WTC11 (cell line): ENCODE data around the gene GRB10. TPM values are rescaled to one million over a fixed set of nuclear protein-coding genes. Genes with fewer than 3 reads are reported as not detected.
A peak's percentile ranks its signal among the peaks of the same experiment; 100 is the strongest.

Experiments used
- ATAC-seq: fragments of 200-7000 bp; cut with Tn5 transposase; 2 replicates; pipeline ENCODE4 v1.10.0; 2021; ENCODE audit warnings: mild to moderate bottlenecking, moderate library complexity
- CTCF ChIA-PET: fragments of 300-600 bp; sonication (Branson Sonifier 250); formaldehyde crosslinking; loops from one replicate; lab custom pipeline; 2021; ENCODE audit warnings: antibody characterized with exemption; lab: Charles Lee
- POLR2A ChIA-PET: fragments of 350-600 bp; sonication (Branson Sonifier 250); formaldehyde crosslinking; loops from one replicate; lab custom pipeline; 2021; ENCODE audit warnings: antibody characterized with exemption; lab: Charles Lee
- DNase-seq: peaks from one replicate; pipeline ENCODE4 v3.0.0; 2021; ENCODE audit warnings: low spot score
- H3K27ac Mint-ChIP-seq: 2 replicates; pipeline ENCODE4 v1.8.0; 2021; ENCODE audit warnings: mixed read lengths
- H3K27me3 Mint-ChIP-seq: 2 replicates; pipeline ENCODE4 v1.8.0; 2021; ENCODE audit warnings: low read depth, mild to moderate bottlenecking, moderate library complexity, mixed read lengths
- H3K36me3 Mint-ChIP-seq: 2 replicates; pipeline ENCODE4 v1.8.0; 2021; ENCODE audit warnings: mixed read lengths
- H3K4me1 Mint-ChIP-seq: 2 replicates; pipeline ENCODE4 v1.8.0; 2022; ENCODE audit warnings: mixed read lengths
- H3K4me3 Mint-ChIP-seq: 2 replicates; pipeline ENCODE4 v1.8.0; 2021; ENCODE audit warnings: mild to moderate bottlenecking, moderate library complexity, mixed read lengths
- H3K9me3 Mint-ChIP-seq: 2 replicates; pipeline ENCODE4 v1.8.0; 2021; ENCODE audit warnings: mixed read lengths
- CREB1 ChIP-seq: sonication (generic); formaldehyde crosslinking; IDR thresholded peaks from 2 replicates; pipeline ENCODE4 v1.8.0; 2023; ENCODE audit warnings: mild to moderate bottlenecking, missing genetic modification reagents
- ELF4 ChIP-seq: sonication (generic); formaldehyde crosslinking; IDR thresholded peaks from 2 replicates; pipeline ENCODE4 v1.8.1; 2022; ENCODE audit warnings: low read depth, mild to moderate bottlenecking, moderate library complexity, missing genetic modification reagents
- FOXP1 ChIP-seq: sonication (generic); formaldehyde crosslinking; IDR thresholded peaks from 2 replicates; pipeline ENCODE4 v1.8.0; 2022; ENCODE audit warnings: missing genetic modification reagents, mild to moderate bottlenecking, moderate library complexity, borderline replicate concordance
- GTF2I ChIP-seq: fragments of 250-450 bp; sonication (Bioruptor Pico); conservative IDR thresholded peaks from 2 replicates; pipeline ENCODE4 v1.4.0; 2021; ENCODE audit warnings: mild to moderate bottlenecking
- IRF2 ChIP-seq: sonication (generic); formaldehyde crosslinking; IDR thresholded peaks from 2 replicates; pipeline ENCODE4 v1.8.0; 2022; ENCODE audit warnings: low read depth, missing genetic modification reagents, borderline replicate concordance
- MXD4 ChIP-seq: fragments of 250-450 bp; sonication (Bioruptor Pico); IDR thresholded peaks from 2 replicates; pipeline ENCODE4 v1.8.0; 2021; ENCODE audit warnings: mild to moderate bottlenecking, moderate library complexity, borderline replicate concordance
- MYBL2 ChIP-seq: sonication (generic); formaldehyde crosslinking; IDR thresholded peaks from 2 replicates; pipeline ENCODE4 v1.8.1; 2023; ENCODE audit warnings: mild to moderate bottlenecking, moderate library complexity, missing genetic modification reagents
- SMAD3 ChIP-seq: sonication (generic); formaldehyde crosslinking; IDR thresholded peaks from 2 replicates; pipeline ENCODE4 v1.8.0; 2022; ENCODE audit warnings: missing genetic modification reagents, mild to moderate bottlenecking, borderline replicate concordance
- SOX15 ChIP-seq: fragments of 250-450 bp; sonication (Bioruptor Pico); IDR thresholded peaks from 2 replicates; pipeline ENCODE4 v1.9.0; 2021; ENCODE audit warnings: mild to moderate bottlenecking
- ZBTB21 ChIP-seq: sonication (generic); formaldehyde crosslinking; IDR thresholded peaks from 2 replicates; pipeline ENCODE4 v1.8.1; 2023; ENCODE audit warnings: mild to moderate bottlenecking, missing genetic modification reagents, borderline replicate concordance
- ZNF263 ChIP-seq: sonication (generic); formaldehyde crosslinking; IDR thresholded peaks from 2 replicates; pipeline ENCODE4 v1.8.1; 2022; ENCODE audit warnings: low read depth, mild to moderate bottlenecking, moderate library complexity, missing genetic modification reagents
- total RNA-seq: library from RNA; stranded (reverse); gene quantifications from 3 replicates; pipeline ENCODE4 v1.2.3, GENCODE V29; 2021
- TF ChIP-seq, protein P1 (sequence below): sonication (generic); formaldehyde crosslinking; IDR thresholded peaks from 2 replicates; pipeline ENCODE4 v1.8.1; 2022; ENCODE audit warnings: low read depth, mild to moderate bottlenecking, moderate library complexity, missing genetic modification reagents, borderline replicate concordance
- TF ChIP-seq, protein P2 (sequence below): sonication (generic); formaldehyde crosslinking; conservative IDR thresholded peaks from 2 replicates; pipeline ENCODE4 v1.8.1; 2022; ENCODE audit warnings: mild to moderate bottlenecking, missing genetic modification reagents
- TF ChIP-seq, protein P3 (sequence below): sonication (generic); formaldehyde crosslinking; IDR thresholded peaks from 2 replicates; pipeline ENCODE4 v1.8.1; 2023; ENCODE audit warnings: mild to moderate bottlenecking, moderate library complexity, missing genetic modification reagents
- TF ChIP-seq, protein P4 (sequence below): sonication (generic); formaldehyde crosslinking; IDR thresholded peaks from 2 replicates; pipeline ENCODE4 v1.8.0; 2022; ENCODE audit warnings: mild to moderate bottlenecking, missing genetic modification reagents
- TF ChIP-seq, protein P5 (sequence below): sonication (generic); formaldehyde crosslinking; IDR thresholded peaks from 2 replicates; pipeline ENCODE4 v1.8.1; 2022; ENCODE audit warnings: low read depth, missing genetic modification reagents, borderline replicate concordance
- TF ChIP-seq, protein P6 (sequence below): sonication (generic); formaldehyde crosslinking; IDR thresholded peaks from 2 replicates; pipeline ENCODE4 v1.8.1; 2022; ENCODE audit warnings: missing genetic modification reagents, borderline replicate concordance
- TF ChIP-seq, protein P7 (sequence below): fragments of 250-450 bp; sonication (Bioruptor Pico); IDR thresholded peaks from 2 replicates; pipeline ENCODE4 v1.9.0; 2021; ENCODE audit warnings: mild to moderate bottlenecking
- TF ChIP-seq, protein P8 (sequence below): sonication (generic); formaldehyde crosslinking; IDR thresholded peaks from 2 replicates; pipeline ENCODE4 v1.8.1; 2023; ENCODE audit warnings: mild to moderate bottlenecking, missing genetic modification reagents

GRB10 gene
- total RNA-seq, 1 experiment from 2014 or later, result 103 TPM

DNA sequence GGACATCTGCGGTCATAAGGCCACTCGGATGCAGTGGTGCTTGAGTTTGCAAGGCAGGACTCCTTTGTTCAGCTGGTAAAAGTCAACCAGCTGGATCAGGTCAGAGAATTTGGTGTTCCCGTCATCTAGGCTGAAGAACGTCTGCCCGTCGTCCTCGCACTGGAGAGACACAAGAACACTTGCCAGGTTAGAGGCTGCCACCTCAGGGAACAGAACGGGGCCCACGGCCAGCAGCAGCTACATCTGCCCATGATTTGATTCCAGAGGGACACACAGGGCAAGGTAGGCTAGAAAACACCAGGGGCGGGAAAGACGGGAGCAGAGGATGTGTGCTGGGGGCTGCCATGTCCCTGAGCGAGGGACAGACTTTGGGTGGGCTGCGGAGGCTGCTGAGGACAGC, 189.8 kb downstream of the GRB10 start (continued):
- TF ChIP-seq, protein P1, sequence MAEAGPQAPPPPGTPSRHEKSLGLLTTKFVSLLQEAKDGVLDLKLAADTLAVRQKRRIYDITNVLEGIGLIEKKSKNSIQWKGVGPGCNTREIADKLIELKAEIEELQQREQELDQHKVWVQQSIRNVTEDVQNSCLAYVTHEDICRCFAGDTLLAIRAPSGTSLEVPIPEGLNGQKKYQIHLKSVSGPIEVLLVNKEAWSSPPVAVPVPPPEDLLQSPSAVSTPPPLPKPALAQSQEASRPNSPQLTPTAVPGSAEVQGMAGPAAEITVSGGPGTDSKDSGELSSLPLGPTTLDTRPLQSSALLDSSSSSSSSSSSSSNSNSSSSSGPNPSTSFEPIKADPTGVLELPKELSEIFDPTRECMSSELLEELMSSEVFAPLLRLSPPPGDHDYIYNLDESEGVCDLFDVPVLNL (CRISPR knock-in tag), result no peak

DNA sequence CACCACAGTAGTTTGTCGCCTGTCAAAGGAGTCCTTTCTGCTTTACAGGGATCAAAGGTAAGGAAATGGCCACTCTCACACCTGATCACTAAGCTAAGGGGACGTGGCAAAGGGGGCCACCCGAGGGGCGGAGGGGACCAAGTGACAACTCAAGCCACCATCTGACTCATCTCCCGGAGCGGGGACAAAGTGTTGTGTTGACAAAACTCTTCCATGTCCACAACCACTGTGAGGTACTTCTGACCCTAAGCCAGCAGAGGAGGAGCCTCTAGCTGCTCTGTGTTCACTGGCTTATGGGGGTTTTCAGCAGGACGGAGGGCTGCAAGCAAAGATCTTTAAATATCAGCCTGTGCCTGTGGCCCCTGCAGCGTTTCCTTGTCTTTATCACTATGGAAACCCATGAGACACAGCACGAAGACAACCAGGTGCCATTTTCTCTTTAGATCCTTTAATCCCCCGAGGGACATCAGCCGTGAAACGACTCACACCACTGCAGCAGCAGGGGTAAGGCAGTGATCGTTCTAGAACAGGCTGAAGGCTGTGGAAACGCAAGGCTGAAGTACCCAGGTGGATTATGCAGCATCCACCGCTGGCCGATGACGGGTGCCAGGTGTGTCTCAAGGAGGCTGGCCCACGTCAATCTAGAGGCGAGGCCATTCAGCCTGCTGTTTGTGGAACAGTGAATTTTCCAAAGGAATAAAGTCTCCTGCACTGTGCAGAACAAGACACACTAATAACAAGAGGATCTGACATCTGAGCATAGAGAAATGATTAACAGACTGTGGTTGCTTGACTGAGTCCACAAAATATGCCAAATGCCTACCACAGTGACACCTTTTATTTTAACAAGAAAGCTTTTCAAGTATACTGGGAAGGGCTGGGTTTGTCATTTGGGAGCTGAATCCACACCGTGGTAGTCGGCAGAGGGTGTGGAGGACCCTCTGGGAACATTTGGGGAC, 190.9 kb downstream of the GRB10 start:
- Mint-ChIP-seq H3K4me1 (no peaks in the 10 kb centered on the region), H3K9me3 (no peaks in the 10 kb centered on the region; the same call in 1 of the 2 replicates), H3K27me3 (peaks cover 4% of the 10 kb centered on the region; the same call in 1 of the 2 replicates), H3K36me3 (peaks cover 30% of the 10 kb centered on the region), H3K27ac (no peak overlapping the region), H3K4me3 (no peak overlapping the region)
- DNase-seq, result no peak
- CTCF ChIA-PET, result interaction anchor here (0.6 to 1.5 kb wide), 2 partner anchors 409 to 817 kb away, joined by 4 read pairs; no protein-coding TSS in a partner anchor
- no peak for ATAC-seq
- POLR2A ChIA-PET, result no interaction called here
- TF ChIP-seq, protein P2, sequence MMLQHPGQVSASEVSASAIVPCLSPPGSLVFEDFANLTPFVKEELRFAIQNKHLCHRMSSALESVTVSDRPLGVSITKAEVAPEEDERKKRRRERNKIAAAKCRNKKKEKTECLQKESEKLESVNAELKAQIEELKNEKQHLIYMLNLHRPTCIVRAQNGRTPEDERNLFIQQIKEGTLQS (CRISPR knock-in tag), result no peak
- TF ChIP-seq, protein P3, sequence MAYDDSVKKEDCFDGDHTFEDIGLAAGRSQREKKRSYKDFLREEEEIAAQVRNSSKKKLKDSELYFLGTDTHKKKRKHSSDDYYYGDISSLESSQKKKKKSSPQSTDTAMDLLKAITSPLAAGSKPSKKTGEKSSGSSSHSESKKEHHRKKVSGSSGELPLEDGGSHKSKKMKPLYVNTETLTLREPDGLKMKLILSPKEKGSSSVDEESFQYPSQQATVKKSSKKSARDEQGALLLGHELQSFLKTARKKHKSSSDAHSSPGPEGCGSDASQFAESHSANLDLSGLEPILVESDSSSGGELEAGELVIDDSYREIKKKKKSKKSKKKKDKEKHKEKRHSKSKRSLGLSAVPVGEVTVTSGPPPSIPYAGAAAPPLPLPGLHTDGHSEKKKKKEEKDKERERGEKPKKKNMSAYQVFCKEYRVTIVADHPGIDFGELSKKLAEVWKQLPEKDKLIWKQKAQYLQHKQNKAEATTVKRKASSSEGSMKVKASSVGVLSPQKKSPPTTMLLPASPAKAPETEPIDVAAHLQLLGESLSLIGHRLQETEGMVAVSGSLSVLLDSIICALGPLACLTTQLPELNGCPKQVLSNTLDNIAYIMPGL (CRISPR knock-in tag), result no peak
- TF ChIP-seq FOXP1, result no peak
- no peak for TF ChIP-seq MXD4
- no peak for TF ChIP-seq ZNF263 (CRISPR knock-in tag)
- no peak for TF ChIP-seq GTF2I (CRISPR knock-in tag)
- TF ChIP-seq MYBL2 (CRISPR knock-in tag), result no peak
- TF ChIP-seq, protein P4, sequence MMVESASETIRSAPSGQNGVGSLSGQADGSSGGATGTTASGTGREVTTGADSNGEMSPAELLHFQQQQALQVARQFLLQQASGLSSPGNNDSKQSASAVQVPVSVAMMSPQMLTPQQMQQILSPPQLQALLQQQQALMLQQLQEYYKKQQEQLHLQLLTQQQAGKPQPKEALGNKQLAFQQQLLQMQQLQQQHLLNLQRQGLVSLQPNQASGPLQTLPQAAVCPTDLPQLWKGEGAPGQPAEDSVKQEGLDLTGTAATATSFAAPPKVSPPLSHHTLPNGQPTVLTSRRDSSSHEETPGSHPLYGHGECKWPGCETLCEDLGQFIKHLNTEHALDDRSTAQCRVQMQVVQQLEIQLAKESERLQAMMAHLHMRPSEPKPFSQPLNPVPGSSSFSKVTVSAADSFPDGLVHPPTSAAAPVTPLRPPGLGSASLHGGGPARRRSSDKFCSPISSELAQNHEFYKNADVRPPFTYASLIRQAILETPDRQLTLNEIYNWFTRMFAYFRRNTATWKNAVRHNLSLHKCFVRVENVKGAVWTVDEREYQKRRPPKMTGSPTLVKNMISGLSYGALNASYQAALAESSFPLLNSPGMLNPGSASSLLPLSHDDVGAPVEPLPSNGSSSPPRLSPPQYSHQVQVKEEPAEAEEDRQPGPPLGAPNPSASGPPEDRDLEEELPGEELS, result no peak
- TF ChIP-seq SMAD3, result no peak

DNA sequence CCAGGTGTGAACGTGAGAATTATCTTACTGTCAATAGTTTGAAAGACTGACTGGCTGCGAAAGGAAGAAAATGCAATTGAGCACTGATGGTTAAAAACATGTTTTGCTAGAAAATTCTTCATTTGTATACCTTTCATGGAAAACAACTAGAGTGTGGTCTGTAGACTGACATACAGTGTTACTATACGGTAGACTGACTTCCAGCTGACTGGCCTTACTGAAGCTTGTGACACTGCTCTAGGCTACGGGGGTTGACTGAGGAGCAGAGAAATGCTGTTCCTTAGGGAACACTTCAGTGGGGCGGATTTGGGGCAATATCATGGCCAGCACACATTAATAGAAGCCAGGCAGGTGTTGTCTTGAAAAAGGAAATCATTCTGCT, 191.6 kb downstream of the GRB10 start:
- peaks cover 4% of the 10 kb centered on the region for H3K9me3 Mint-ChIP-seq
- POLR2A ChIA-PET, result interaction anchor here (0.6 kb wide), 1 partner anchor 565 kb away, joined by 3 read pairs; no protein-coding TSS in a partner anchor
- H3K4me3 Mint-ChIP-seq, result no peak overlapping the region
- H3K36me3 Mint-ChIP-seq, result peaks cover 30% of the 10 kb centered on the region
- peaks cover 4% of the 10 kb centered on the region; the same call in 1 of the 2 replicates for H3K27me3 Mint-ChIP-seq
- no peak for ATAC-seq
- no peak for DNase-seq
- peak overlapping the region; percentile 28; the same call in 1 of the 2 replicates for H3K27ac Mint-ChIP-seq
- CTCF ChIA-PET, result interaction anchor here (0.8 to 1.5 kb wide), 3 partner anchors 38 to 499 kb away, joined by 3 to 4 read pairs (median 3); no protein-coding TSS in a partner anchor
- no peaks in the 10 kb centered on the region for H3K4me1 Mint-ChIP-seq
- TF ChIP-seq IRF2 (CRISPR knock-in tag), result no peak
- TF ChIP-seq, protein P5, sequence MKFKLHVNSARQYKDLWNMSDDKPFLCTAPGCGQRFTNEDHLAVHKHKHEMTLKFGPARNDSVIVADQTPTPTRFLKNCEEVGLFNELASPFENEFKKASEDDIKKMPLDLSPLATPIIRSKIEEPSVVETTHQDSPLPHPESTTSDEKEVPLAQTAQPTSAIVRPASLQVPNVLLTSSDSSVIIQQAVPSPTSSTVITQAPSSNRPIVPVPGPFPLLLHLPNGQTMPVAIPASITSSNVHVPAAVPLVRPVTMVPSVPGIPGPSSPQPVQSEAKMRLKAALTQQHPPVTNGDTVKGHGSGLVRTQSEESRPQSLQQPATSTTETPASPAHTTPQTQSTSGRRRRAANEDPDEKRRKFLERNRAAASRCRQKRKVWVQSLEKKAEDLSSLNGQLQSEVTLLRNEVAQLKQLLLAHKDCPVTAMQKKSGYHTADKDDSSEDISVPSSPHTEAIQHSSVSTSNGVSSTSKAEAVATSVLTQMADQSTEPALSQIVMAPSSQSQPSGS, result no peak
- no peak for TF ChIP-seq CREB1 (CRISPR knock-in tag)
- TF ChIP-seq, protein P6, sequence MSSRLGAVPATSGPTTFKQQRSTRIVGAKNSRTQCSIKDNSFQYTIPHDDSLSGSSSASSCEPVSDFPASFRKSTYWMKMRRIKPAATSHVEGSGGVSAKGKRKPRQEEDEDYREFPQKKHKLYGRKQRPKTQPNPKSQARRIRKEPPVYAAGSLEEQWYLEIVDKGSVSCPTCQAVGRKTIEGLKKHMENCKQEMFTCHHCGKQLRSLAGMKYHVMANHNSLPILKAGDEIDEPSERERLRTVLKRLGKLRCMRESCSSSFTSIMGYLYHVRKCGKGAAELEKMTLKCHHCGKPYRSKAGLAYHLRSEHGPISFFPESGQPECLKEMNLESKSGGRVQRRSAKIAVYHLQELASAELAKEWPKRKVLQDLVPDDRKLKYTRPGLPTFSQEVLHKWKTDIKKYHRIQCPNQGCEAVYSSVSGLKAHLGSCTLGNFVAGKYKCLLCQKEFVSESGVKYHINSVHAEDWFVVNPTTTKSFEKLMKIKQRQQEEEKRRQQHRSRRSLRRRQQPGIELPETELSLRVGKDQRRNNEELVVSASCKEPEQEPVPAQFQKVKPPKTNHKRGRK, result no peak
- no peak for TF ChIP-seq ELF4 (CRISPR knock-in tag)
- TF ChIP-seq, protein P7, sequence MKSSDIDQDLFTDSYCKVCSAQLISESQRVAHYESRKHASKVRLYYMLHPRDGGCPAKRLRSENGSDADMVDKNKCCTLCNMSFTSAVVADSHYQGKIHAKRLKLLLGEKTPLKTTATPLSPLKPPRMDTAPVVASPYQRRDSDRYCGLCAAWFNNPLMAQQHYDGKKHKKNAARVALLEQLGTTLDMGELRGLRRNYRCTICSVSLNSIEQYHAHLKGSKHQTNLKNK (CRISPR knock-in tag), result no peak
- TF ChIP-seq, protein P3 (CRISPR knock-in tag), result no peak
- TF ChIP-seq SOX15 (CRISPR knock-in tag), result no peak
- no peak for TF ChIP-seq ZBTB21 (CRISPR knock-in tag)
- TF ChIP-seq, protein P8, sequence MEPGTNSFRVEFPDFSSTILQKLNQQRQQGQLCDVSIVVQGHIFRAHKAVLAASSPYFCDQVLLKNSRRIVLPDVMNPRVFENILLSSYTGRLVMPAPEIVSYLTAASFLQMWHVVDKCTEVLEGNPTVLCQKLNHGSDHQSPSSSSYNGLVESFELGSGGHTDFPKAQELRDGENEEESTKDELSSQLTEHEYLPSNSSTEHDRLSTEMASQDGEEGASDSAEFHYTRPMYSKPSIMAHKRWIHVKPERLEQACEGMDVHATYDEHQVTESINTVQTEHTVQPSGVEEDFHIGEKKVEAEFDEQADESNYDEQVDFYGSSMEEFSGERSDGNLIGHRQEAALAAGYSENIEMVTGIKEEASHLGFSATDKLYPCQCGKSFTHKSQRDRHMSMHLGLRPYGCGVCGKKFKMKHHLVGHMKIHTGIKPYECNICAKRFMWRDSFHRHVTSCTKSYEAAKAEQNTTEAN (CRISPR knock-in tag), result no peak
